Measurements from ENCODE around the gene WASF3. TPM values are rescaled to one million over a fixed set of nuclear protein-coding genes. Genes with fewer than 3 reads are reported as not detected.

The WASF3 gene
- total and polyA plus RNA-seq, 2 experiments from 2014 or later = 9.9 to 20.7 TPM

DNA sequence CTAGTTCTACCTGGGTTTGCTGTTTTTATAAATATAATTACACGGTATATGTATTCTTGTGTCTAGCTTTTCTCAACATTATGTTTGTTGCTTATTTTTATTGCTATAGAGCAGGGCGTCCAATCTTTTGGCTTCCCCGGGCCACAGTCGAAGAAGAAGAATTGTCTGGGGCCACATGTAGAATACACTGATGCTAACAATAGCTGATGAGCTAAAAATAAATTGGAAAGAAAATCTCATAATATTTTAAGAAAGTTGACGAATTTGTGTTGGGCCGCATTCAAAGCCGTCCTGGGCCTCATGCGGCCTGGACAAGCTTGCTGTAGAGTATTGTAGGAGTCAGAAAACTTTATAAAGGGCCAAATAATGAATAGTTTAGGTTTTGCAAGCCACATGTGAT, 169.2 kb downstream of the WASF3 start:
- Histone ChIP-seq H3K27ac (ENCODE audit: low read depth) (no peak overlapping the region), H4K20me1 (replicated peaks; ENCODE audit: insufficient read depth) (no peaks in the 10 kb centered on the region), H2AFZ (no peak overlapping the region), H3K27me3 (ENCODE audit: insufficient read depth) (no peaks in the 10 kb centered on the region), H3K9me2 (ENCODE audit: insufficient read depth) (no peaks in the 10 kb centered on the region), H3K4me2 (no peak overlapping the region), H3K79me2 (replicated peaks; ENCODE audit: insufficient read depth) (no peaks in the 10 kb centered on the region), H3K36me3 (ENCODE audit: insufficient read depth) (no peaks in the 10 kb centered on the region), H3K4me1 (ENCODE audit: insufficient read depth) (no peaks in the 10 kb centered on the region), H3F3A (replicated peaks; ENCODE audit: low read depth) (no peaks in the 10 kb centered on the region), H3K4me3 (no peak overlapping the region)
- no peak for ATAC-seq
- no peak for TF ChIP-seq POLR2AphosphoS5 (IDR thresholded peaks at IDR 0.05; ENCODE audit: low read depth)
- no peak for TF ChIP-seq JUNB (IDR thresholded peaks at IDR 0.05; ENCODE audit: unreplicated experiment)
- TF ChIP-seq CREB1 (CRISPR knock-in tag; IDR thresholded peaks at IDR 0.05; ENCODE audit: low read depth) = no peak
- no peak for TF ChIP-seq ZNF114 (CRISPR knock-in tag; IDR thresholded peaks at IDR 0.05)
- TF ChIP-seq, protein P1, sequence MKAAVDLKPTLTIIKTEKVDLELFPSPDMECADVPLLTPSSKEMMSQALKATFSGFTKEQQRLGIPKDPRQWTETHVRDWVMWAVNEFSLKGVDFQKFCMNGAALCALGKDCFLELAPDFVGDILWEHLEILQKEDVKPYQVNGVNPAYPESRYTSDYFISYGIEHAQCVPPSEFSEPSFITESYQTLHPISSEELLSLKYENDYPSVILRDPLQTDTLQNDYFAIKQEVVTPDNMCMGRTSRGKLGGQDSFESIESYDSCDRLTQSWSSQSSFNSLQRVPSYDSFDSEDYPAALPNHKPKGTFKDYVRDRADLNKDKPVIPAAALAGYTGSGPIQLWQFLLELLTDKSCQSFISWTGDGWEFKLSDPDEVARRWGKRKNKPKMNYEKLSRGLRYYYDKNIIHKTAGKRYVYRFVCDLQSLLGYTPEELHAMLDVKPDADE (IDR thresholded peaks at IDR 0.05) = no peak
- TF ChIP-seq EZH2phosphoT487 (IDR thresholded peaks at IDR 0.05; ENCODE audit: unreplicated experiment) = no peak
- TF ChIP-seq EZH2 (IDR thresholded peaks at IDR 0.05; ENCODE audit: low read depth, unreplicated experiment) = no peak
- TF ChIP-seq STAT1 (IDR thresholded peaks at IDR 0.05; ENCODE audit: unreplicated experiment) = no peak
- TF ChIP-seq, protein P2, sequence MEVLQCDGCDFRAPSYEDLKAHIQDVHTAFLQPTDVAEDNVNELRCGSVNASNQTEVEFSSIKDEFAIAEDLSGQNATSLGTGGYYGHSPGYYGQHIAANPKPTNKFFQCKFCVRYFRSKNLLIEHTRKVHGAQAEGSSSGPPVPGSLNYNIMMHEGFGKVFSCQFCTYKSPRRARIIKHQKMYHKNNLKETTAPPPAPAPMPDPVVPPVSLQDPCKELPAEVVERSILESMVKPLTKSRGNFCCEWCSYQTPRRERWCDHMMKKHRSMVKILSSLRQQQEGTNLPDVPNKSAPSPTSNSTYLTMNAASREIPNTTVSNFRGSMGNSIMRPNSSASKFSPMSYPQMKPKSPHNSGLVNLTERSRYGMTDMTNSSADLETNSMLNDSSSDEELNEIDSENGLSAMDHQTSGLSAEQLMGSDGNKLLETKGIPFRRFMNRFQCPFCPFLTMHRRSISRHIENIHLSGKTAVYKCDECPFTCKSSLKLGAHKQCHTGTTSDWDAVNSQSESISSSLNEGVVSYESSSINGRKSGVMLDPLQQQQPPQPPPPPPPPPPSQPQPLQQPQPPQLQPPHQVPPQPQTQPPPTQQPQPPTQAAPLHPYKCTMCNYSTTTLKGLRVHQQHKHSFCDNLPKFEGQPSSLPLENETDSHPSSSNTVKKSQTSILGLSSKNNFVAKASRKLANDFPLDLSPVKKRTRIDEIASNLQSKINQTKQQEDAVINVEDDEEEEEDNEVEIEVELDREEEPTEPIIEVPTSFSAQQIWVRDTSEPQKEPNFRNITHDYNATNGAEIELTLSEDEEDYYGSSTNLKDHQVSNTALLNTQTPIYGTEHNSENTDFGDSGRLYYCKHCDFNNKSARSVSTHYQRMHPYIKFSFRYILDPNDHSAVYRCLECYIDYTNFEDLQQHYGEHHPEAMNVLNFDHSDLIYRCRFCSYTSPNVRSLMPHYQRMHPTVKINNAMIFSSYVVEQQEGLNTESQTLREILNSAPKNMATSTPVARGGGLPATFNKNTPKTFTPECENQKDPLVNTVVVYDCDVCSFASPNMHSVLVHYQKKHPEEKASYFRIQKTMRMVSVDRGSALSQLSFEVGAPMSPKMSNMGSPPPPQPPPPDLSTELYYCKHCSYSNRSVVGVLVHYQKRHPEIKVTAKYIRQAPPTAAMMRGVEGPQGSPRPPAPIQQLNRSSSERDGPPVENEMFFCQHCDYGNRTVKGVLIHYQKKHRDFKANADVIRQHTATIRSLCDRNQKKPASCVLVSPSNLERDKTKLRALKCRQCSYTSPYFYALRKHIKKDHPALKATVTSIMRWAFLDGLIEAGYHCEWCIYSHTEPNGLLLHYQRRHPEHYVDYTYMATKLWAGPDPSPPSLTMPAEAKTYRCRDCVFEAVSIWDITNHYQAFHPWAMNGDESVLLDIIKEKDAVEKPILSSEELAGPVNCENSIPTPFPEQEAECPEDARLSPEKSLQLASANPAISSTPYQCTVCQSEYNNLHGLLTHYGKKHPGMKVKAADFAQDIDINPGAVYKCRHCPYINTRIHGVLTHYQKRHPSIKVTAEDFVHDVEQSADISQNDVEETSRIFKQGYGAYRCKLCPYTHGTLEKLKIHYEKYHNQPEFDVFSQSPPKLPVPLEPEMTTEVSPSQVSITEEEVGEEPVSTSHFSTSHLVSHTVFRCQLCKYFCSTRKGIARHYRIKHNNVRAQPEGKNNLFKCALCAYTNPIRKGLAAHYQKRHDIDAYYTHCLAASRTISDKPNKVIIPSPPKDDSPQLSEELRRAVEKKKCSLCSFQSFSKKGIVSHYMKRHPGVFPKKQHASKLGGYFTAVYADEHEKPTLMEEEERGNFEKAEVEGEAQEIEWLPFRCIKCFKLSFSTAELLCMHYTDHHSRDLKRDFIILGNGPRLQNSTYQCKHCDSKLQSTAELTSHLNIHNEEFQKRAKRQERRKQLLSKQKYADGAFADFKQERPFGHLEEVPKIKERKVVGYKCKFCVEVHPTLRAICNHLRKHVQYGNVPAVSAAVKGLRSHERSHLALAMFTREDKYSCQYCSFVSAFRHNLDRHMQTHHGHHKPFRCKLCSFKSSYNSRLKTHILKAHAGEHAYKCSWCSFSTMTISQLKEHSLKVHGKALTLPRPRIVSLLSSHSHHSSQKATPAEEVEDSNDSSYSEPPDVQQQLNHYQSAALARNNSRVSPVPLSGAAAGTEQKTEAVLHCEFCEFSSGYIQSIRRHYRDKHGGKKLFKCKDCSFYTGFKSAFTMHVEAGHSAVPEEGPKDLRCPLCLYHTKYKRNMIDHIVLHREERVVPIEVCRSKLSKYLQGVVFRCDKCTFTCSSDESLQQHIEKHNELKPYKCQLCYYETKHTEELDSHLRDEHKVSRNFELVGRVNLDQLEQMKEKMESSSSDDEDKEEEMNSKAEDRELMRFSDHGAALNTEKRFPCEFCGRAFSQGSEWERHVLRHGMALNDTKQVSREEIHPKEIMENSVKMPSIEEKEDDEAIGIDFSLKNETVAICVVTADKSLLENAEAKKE (CRISPR knock-in tag; IDR thresholded peaks at IDR 0.05) = no peak
- TF ChIP-seq NANOG (IDR thresholded peaks at IDR 0.05; ENCODE audit: borderline replicate concordance) = no peak
- TF ChIP-seq, protein P3, sequence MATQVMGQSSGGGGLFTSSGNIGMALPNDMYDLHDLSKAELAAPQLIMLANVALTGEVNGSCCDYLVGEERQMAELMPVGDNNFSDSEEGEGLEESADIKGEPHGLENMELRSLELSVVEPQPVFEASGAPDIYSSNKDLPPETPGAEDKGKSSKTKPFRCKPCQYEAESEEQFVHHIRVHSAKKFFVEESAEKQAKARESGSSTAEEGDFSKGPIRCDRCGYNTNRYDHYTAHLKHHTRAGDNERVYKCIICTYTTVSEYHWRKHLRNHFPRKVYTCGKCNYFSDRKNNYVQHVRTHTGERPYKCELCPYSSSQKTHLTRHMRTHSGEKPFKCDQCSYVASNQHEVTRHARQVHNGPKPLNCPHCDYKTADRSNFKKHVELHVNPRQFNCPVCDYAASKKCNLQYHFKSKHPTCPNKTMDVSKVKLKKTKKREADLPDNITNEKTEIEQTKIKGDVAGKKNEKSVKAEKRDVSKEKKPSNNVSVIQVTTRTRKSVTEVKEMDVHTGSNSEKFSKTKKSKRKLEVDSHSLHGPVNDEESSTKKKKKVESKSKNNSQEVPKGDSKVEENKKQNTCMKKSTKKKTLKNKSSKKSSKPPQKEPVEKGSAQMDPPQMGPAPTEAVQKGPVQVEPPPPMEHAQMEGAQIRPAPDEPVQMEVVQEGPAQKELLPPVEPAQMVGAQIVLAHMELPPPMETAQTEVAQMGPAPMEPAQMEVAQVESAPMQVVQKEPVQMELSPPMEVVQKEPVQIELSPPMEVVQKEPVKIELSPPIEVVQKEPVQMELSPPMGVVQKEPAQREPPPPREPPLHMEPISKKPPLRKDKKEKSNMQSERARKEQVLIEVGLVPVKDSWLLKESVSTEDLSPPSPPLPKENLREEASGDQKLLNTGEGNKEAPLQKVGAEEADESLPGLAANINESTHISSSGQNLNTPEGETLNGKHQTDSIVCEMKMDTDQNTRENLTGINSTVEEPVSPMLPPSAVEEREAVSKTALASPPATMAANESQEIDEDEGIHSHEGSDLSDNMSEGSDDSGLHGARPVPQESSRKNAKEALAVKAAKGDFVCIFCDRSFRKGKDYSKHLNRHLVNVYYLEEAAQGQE (IDR thresholded peaks at IDR 0.05; ENCODE audit: unreplicated experiment) = no peak
- no peak for TF ChIP-seq ZNF331 (CRISPR knock-in tag; IDR thresholded peaks at IDR 0.05; ENCODE audit: low read depth)
- TF ChIP-seq, protein P4, sequence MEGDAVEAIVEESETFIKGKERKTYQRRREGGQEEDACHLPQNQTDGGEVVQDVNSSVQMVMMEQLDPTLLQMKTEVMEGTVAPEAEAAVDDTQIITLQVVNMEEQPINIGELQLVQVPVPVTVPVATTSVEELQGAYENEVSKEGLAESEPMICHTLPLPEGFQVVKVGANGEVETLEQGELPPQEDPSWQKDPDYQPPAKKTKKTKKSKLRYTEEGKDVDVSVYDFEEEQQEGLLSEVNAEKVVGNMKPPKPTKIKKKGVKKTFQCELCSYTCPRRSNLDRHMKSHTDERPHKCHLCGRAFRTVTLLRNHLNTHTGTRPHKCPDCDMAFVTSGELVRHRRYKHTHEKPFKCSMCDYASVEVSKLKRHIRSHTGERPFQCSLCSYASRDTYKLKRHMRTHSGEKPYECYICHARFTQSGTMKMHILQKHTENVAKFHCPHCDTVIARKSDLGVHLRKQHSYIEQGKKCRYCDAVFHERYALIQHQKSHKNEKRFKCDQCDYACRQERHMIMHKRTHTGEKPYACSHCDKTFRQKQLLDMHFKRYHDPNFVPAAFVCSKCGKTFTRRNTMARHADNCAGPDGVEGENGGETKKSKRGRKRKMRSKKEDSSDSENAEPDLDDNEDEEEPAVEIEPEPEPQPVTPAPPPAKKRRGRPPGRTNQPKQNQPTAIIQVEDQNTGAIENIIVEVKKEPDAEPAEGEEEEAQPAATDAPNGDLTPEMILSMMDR (conservative IDR thresholded peaks at IDR 0.05; ENCODE audit: low read depth in 2 of 2) = no peak
- no peak overlapping the region for H3K27ac Mint-ChIP-seq
- peaks cover 10% of the 10 kb centered on the region for H3K9me3 Mint-ChIP-seq
- no peak for DNase-seq (ENCODE audit: low spot score)
- H3K36me3 Mint-ChIP-seq (ENCODE audit: low read depth) = peaks cover 7% of the 10 kb centered on the region; the same call in 2 of the 3 replicates
- peaks cover 2% of the 10 kb centered on the region for H3K27me3 Mint-ChIP-seq (ENCODE audit: insufficient read depth, low read depth, poor library complexity)
- no peaks in the 10 kb centered on the region for H3K4me1 Mint-ChIP-seq
- H3K4me3 Mint-ChIP-seq = no peak overlapping the region

All from GM23338 (cell line).